HG02678 (cell line): ENCODE measurements around the gene PTPRN2.

ENCODE experiments used
- ATAC-seq: cut with Tn5 transposase; IDR thresholded peaks from one replicate; pipeline ENCODE4 v1.9.1; 2021; ENCODE audit warnings: mild to moderate bottlenecking, moderate library complexity; ENCODE audit not compliant: unreplicated experiment

The PTPRN2 gene

GRCh38 chr7:157586426-157586955 lies 1001.1 kb downstream of the PTPRN2 start:
- ATAC-seq = no peak

GRCh38 chr7:157585113-157585861 lies 1002.3 kb downstream of the PTPRN2 start:
- ATAC-seq = no peak

GRCh38 chr7:157584420-157584819 lies 1003.2 kb downstream of the PTPRN2 start:
- no peak for ATAC-seq

GRCh38 chr7:157581740-157582139 lies 1005.9 kb downstream of the PTPRN2 start:
- no peak for ATAC-seq

GRCh38 chr7:157580324-157580723 lies 1007.3 kb downstream of the PTPRN2 start:
- ATAC-seq = no peak

GRCh38 chr7:157579425-157579824 lies 1008.2 kb downstream of the PTPRN2 start:
- no peak for ATAC-seq

- ATAC-seq = no peak
These were observed 1009.8 kb downstream of the PTPRN2 start for GRCh38 chr7:157577796-157578339.

- ATAC-seq = no peak
These were observed 1010.6 kb downstream of the PTPRN2 start for GRCh38 chr7:157577061-157577460.

- no peak for ATAC-seq
These were observed 1011.2 kb downstream of the PTPRN2 start for GRCh38 chr7:157576415-157576814.

- ATAC-seq = no peak
These were observed 1011.8 kb downstream of the PTPRN2 start for GRCh38 chr7:157575777-157576176.

- no peak for ATAC-seq
These were observed 1012.6 kb downstream of the PTPRN2 start for GRCh38 chr7:157574914-157575586.

GRCh38 chr7:157574120-157574825 lies 1013.4 kb downstream of the PTPRN2 start:
- no peak for ATAC-seq

GRCh38 chr7:157573244-157573643 lies 1014.4 kb downstream of the PTPRN2 start:
- no peak for ATAC-seq

GRCh38 chr7:157572622-157573021 lies 1015.0 kb downstream of the PTPRN2 start:
- ATAC-seq = no peak

- ATAC-seq = no peak
These were observed 1017.0 kb downstream of the PTPRN2 start for GRCh38 chr7:157570531-157571200.

GRCh38 chr7:157569967-157570366 lies 1017.7 kb downstream of the PTPRN2 start:
- ATAC-seq = no peak

- ATAC-seq = peak; percentile 86
These were observed 1018.6 kb downstream of the PTPRN2 start for GRCh38 chr7:157568770-157569584.

GRCh38 chr7:157568106-157568769 lies 1019.4 kb downstream of the PTPRN2 start:
- ATAC-seq = peak; percentile 8

GRCh38 chr7:157567666-157568065 lies 1020.0 kb downstream of the PTPRN2 start:
- ATAC-seq = no peak
